RWPE2 (cell line): Measurements from ENCODE around the gene FAM168A.

Source experiments
- ATAC-seq: fragments of 200-7000 bp; cut with Tn5 transposase; 3 replicates; pipeline ENCODE4 v1.9.1; 2021; ENCODE audit warnings: low read depth
- DNase-seq: peaks from one replicate; pipeline ENCODE4 v3.0.0-alpha.2; 2020; ENCODE audit warnings: low spot score
- H3K27ac ChIP-seq: fragments of 450-650 bp; 2 replicates; pipeline ENCODE4 v1.5.1; 2017; ENCODE audit warnings: mild to moderate bottlenecking; ENCODE audit not compliant: poor library complexity, severe bottlenecking
- H3K27me3 ChIP-seq: fragments of 250-450 bp; sonication (Bioruptor Pico); 2 replicates; pipeline ENCODE4 v1.5.1; 2021; ENCODE audit warnings: mild to moderate bottlenecking, moderate library complexity; ENCODE audit not compliant: insufficient read depth, poor library complexity, severe bottlenecking
- H3K36me3 ChIP-seq: fragments of 250-450 bp; sonication (Bioruptor Pico); 2 replicates; pipeline ENCODE4 v1.5.1; 2020; ENCODE audit warnings: low read depth, mild to moderate bottlenecking, moderate library complexity
- H3K4me1 ChIP-seq: fragments of 250-450 bp; sonication (Bioruptor Pico); 2 replicates; pipeline ENCODE4 v1.5.1; 2021; ENCODE audit warnings: mild to moderate bottlenecking, moderate library complexity; ENCODE audit not compliant: insufficient read depth, poor library complexity, severe bottlenecking
- H3K4me3 ChIP-seq: fragments of 250-450 bp; sonication (Bioruptor Pico); 2 replicates; pipeline ENCODE4 v1.5.1; 2021; ENCODE audit warnings: mild to moderate bottlenecking, moderate library complexity; ENCODE audit not compliant: severe bottlenecking
- H3K9me3 ChIP-seq: fragments of 250-450 bp; sonication (Bioruptor Pico); 2 replicates; pipeline ENCODE4 v1.5.1; 2021; ENCODE audit warnings: mild to moderate bottlenecking, moderate library complexity; ENCODE audit not compliant: severe bottlenecking
- TF ChIP-seq, protein P1 (sequence below): fragments of 450-650 bp; IDR thresholded peaks from one replicate; pipeline ENCODE4 v1.5.1; 2017; ENCODE audit warnings: mild to moderate bottlenecking, moderate library complexity; ENCODE audit not compliant: poor library complexity, severe bottlenecking

The FAM168A gene

DNA sequence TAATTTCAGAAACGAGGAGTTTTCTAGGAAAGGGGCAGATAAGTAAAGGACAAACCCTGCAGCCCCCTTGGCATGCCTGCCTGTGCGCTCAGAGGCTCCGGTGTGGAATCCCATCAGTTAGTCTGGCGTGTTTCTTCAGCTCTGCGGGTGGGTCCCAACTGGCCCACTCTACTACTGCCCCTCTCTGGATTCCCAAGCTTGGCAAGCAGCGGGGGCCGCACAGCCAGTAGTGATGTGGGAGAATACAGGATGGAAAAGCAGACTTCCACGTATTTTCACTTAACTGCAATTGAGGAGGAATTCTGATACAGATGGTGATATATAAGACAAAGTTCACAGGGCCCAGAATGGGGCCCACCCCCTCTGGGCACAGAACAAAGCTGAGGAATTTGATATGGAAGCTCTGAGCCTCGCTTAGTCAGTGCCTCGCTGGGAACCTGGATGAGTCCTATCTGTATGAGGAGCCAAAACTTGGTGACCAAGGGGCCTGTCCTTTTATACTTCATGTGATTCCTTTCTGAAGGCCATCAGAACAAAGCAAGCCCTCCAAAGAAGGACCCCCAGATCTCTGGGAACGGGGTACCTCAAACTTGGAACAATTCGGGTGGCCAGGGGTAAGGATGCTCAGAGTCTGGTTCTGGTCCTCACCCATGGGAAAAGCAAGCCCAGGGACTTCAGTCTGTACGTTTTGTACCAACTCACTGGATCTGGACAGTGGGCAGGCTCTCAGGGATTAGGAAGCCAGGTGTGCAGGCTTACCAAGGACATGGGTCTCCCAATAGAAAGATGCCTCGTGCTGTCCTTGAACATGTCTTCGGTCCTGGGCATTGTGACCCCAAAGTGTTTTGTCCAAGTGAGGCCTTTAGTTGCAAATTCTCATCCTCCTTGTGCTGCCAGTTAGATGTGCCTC is 195.7 kb downstream of the FAM168A start:
- no peaks in the 10 kb centered on the region for H3K9me3 ChIP-seq
- no peak overlapping the region for H3K27ac ChIP-seq
- TF ChIP-seq, protein P1, sequence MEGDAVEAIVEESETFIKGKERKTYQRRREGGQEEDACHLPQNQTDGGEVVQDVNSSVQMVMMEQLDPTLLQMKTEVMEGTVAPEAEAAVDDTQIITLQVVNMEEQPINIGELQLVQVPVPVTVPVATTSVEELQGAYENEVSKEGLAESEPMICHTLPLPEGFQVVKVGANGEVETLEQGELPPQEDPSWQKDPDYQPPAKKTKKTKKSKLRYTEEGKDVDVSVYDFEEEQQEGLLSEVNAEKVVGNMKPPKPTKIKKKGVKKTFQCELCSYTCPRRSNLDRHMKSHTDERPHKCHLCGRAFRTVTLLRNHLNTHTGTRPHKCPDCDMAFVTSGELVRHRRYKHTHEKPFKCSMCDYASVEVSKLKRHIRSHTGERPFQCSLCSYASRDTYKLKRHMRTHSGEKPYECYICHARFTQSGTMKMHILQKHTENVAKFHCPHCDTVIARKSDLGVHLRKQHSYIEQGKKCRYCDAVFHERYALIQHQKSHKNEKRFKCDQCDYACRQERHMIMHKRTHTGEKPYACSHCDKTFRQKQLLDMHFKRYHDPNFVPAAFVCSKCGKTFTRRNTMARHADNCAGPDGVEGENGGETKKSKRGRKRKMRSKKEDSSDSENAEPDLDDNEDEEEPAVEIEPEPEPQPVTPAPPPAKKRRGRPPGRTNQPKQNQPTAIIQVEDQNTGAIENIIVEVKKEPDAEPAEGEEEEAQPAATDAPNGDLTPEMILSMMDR, result no peak
- H3K4me1 ChIP-seq, result no peaks in the 10 kb centered on the region
- no peak overlapping the region for H3K4me3 ChIP-seq
- DNase-seq, result no peak
- no peak for ATAC-seq
- no peaks in the 10 kb centered on the region for H3K27me3 ChIP-seq
- H3K36me3 ChIP-seq, result peaks cover 2% of the 10 kb centered on the region; the same call in 1 of the 2 replicates

DNA sequence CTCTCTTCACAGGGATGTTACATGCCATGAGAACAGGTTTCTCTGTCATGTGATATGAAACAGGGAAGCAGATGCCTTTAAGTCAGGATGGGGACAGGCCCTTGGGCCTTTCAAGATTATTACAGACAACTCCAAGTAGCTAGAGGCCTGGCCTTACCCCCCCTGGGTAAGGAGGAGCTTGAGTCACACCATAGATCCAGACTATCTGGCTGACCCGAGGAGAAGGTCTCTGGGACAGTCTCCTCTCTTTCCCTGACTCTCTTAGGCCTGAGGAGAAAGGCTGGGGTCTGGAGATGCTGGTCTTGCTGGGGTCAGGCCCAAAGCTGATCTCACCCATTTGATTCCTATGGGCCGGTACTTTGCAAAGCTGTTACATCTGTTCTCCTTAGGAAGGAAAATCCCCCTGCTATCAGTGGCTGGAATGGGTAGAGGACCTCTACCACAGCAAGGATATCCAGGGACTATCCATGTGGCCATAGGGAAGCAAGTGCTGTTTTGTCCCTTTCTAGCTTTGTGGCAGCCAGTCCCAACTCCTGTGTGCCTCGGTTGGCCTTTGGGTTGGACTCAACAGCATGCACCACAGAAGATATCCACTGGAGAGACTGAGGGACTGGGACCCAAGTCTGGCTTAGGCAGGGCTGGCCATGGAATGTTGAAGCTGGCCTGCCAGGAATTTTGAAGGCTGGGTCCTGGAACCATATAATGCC is 196.5 kb downstream of the FAM168A start:
- H3K27ac ChIP-seq, result no peak overlapping the region
- TF ChIP-seq, protein P1, result no peak
- DNase-seq (no peak), ATAC-seq (no peak)
- peaks cover 11% of the 10 kb centered on the region; the same call in 1 of the 2 replicates for H3K36me3 ChIP-seq
- no peaks in the 10 kb centered on the region for H3K27me3 ChIP-seq
- H3K4me3 ChIP-seq, result no peak overlapping the region
- H3K9me3 ChIP-seq, result no peaks in the 10 kb centered on the region
- H3K4me1 ChIP-seq, result no peaks in the 10 kb centered on the region

DNA sequence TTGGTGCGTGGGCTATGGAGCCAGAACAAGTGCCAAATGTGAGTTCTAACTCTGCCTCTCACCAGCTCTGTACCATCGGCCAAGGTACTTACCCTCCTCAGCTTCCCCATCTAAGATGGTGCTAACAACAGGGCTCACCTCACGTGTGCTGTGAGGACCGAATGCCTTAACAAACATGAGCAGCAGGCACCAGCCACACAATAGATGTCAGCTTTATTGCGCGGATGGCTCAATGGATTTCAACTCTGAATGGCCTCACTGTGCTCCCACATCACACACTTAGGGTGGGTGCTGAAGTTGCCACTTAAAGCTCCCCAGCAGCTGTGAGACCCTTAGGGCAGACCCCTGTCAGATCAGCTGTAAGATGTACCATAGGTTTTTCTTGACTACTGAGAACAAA is 197.6 kb downstream of the FAM168A start:
- DNase-seq (no peak), ATAC-seq (no peak)
- TF ChIP-seq, protein P1, result no peak
- Histone ChIP-seq H3K4me3 (no peak overlapping the region), H3K36me3 (peaks cover 20% of the 10 kb centered on the region; the same call in 1 of the 2 replicates), H3K27me3 (no peaks in the 10 kb centered on the region), H3K9me3 (no peaks in the 10 kb centered on the region), H3K27ac (no peak overlapping the region), H3K4me1 (no peaks in the 10 kb centered on the region)

DNA sequence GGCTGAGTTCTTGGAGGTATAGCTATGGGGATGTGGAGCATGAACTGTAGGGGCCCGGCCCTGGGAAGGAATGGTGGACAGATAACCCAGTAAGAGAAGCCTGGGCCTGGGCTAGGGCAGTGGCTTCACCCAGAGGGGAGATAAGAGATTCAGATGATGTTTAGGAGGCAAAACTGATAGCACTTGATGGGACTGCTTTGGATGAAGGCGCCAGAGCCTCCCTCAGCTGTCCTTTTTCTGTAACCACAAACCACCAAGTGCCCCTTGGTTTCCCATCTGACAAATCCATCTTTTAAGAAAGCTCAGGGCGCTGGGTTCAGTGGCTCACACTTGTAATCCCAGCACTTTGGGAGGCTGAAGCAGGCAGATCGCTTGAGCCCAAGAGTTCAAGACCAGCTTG is 198.3 kb downstream of the FAM168A start:
- DNase-seq (no peak), ATAC-seq (no peak)
- Histone ChIP-seq H3K27me3 (no peaks in the 10 kb centered on the region), H3K4me1 (no peaks in the 10 kb centered on the region), H3K27ac (no peak overlapping the region), H3K9me3 (no peaks in the 10 kb centered on the region), H3K4me3 (no peak overlapping the region), H3K36me3 (peaks cover 27% of the 10 kb centered on the region; the same call in 1 of the 2 replicates)
- TF ChIP-seq, protein P1, result no peak
